A204.1 (cell line): ENCODE measurements around the gene CILP.
"Not testable (repeated sequence)": the region's sequence is repeated elsewhere in the genome, so short reads cannot be mapped to it uniquely, and the experiment has no call there.

ENCODE experiments used
- FAIRE-seq: peaks from 2 replicates; lab custom pipeline; 2012; peaks lifted over from hg19 to GRCh38; lab: Jason Lieb, UNC

The CILP gene

GRCh38 chr15:65192016-65192415, 19.3 kb downstream of the CILP start:
- no peak for FAIRE-seq

DNA sequence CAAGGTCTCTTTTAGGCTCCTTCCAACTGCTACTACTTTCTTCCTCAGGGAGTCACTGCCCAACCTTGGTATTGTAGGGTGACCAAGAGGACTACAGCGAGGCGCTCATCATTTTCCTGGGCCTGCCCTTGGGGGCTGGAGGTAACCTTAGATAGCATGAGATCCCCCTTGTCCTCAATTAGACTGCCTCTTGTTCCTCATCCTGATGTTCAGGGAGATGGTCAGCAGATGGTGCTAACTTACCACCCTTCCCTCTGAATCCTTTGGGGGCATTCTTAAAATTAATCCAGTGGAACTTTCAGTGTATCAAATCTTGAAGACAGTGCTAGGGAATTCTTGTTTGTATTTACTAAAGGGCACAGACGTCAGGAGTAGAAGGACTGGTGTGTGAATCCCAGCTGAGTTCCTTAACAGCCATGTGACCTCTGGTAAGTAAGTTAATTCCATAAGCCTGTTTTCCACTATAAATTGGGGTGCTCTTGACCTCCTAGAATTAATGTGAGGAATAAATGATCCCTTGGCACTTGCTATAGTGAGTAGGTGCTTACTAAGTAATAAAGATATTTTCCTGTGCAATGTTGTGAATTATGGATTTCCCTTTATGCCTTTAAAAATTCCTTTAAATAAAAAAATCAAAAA, 22.1 kb downstream of the CILP start:
- FAIRE-seq, result peak; percentile 9

DNA sequence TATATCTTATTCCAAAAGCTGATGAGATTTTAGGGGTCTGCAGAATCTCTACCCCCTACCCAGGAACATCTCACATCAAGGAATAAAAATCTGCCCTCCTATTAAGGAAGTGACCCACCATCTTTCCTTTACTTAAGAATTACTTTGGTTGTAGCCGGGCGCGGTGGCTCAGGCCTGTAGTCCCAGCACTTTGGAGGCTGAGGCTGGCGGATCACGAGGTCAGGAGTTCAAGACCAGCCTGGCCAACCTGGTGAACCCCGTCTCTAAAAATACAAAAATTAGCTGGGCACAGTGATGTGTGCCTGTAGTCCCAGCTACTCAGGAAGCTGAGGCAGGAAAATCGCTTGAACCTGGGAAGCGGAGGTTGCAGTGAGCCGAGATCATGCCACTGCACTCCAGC, 22.8 kb downstream of the CILP start:
- not testable (repeated sequence) for FAIRE-seq

DNA sequence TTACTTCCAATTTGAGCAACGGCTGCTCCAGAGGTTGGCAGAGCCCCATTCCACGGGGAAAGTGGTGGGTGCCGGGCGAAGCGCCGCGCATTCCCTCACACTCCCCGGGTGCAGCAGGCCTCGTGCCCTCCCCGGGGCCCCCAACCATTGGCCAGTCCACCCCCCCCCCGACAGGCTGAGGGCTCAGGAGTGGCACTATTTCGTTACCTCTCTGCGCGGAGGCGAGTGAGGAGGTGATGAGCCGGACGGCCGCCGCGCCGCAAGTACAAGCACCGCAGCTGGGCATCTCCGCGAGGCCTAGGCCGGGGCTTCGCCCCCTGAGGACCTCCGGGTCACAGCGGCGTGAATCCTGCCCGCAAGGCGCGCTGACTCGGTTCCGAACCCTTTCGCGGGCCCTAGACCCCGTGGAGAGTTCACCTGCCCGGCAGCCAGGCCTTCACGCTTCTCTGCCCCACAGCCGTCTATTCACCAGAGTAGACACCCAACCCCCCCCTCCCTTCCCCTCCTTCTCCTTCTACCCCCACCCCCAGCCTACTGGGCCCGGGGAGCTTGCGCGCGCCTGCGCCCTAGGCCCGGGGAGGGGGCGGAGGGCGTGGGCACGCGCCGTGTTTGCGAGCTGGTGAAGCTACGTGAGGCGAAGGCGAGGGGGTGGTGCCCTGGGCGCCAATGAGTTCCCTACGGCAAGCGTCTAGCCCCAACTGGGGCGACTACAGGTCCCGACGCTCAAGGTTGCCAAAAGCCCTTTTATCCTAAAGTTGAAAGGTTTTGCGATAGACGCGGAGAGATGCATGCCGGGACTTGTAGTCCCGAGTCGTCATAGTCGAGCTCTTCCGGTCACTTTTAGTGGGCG, 26.2 kb downstream of the CILP start, which contains the start of gene CLPX:
TSS of gene CLPX (minus strand) at position 475 of the 850 bp plus-strand sequence. CDS start at position 286, 189 bp downstream.
- FAIRE-seq, result no peak

DNA sequence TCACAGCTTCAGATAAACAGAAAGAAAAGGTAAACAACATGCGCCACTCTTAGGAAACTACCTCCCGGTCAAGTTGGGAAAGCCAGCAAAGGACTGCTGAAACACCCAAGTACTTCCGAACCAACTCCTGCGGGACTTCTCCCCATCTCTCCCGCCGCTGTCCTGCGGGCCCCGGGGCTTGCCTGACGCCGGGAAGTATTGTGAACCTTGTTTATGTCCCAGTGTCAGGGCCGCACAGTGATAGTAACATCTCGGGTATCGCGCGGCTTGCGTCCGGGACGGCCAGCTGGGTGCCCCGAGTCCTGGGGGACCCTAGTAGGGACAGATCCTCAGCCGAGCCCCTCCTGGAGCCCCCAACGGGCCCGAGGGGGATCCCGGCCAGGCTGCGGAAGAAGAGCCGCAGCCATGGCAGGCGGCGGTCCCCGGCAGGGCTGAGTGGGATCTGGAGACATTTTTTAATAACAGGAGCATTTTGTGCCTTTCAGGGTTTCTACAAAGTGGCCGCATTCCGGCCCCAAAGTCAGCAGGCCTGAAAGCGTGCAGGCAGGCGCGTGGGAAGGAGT, 26.9 kb downstream of the CILP start:
- no peak for FAIRE-seq

- no peak for FAIRE-seq
Measured at GRCh38 chr15:65183865-65184159, 27.5 kb downstream of the CILP start.

GRCh38 chr15:65182538-65182937, 28.7 kb downstream of the CILP start:
- no peak for FAIRE-seq

DNA sequence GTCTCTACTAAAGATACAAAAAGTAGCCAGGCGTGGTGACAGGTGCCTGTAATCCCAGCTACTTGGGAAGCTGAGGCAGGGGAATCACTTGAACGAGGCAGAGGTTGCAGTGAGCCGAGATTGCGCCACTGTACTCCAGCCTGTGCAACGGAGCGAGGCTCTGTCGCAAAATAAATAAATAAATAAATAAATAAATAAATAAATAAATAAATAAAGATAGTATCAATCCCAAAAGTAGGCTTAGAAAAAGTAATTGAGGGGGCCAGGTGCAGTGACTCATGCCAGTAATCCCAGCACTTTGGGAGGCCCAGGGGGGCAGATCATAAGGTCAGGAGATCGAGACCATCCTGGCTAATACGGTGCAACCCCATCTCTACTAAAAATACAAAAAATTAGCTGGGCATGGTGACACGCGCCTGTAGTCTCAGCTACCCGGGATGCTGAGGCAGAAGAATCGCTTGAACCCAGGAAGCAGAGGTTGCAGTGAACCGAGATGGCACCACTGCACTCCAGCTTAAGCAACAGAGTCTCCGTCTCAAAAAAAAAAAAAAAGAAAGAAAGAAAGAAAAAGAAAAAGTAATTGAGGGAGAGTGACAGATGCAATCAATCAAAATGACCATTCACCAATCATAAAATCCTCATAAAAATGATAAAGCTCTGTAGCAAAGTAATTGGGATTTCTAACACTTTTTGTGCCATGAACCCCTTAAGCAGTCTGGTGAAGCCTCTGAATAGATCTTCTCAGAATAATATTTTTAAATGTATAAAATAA, 29.5 kb downstream of the CILP start:
- not testable (repeated sequence) for FAIRE-seq

GRCh38 chr15:65180167-65180566, 31.1 kb downstream of the CILP start:
- FAIRE-seq, result no peak

- no peak for FAIRE-seq
Measured at GRCh38 chr15:65177901-65178300, 33.4 kb downstream of the CILP start.

DNA sequence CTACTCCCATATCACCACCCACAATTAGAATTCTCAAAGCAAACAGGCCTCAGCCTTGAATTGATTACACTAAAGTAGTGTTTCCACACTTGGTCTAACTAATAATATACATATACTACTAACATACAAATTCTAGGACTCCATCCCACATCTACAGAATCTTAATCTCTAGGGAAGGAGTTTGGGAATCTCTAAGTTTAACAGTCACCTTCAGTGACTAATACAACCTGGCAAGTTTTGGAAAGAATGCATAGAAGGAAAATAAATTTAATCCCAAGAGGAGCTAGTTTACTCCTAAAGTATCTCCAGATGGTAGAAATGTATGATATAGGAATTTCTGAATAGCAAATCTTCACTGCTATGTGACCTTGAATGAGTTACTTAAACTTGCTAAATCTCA, 35.2 kb downstream of the CILP start:
- no peak for FAIRE-seq

DNA sequence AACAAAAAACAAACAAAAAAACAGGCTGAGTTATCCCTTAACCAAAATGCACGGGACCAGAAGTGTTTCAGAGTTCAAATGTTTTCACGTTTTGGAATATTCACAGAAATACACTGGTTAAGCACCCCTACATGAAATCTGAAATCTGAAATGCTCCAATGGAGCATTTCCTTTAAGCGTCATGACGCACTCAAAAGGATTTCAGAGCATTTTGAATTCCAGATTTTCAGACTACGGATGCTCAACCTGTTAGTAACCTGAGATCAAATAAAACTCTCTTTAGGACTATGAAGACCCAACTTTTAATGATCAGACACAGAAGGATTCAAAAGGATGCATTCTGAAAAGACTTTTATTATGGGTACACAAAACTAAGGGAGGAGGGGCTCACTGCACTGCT, 35.8 kb downstream of the CILP start:
- FAIRE-seq, result no peak

- FAIRE-seq, result no peak
Measured at GRCh38 chr15:65174509-65174908, 36.8 kb downstream of the CILP start.

DNA sequence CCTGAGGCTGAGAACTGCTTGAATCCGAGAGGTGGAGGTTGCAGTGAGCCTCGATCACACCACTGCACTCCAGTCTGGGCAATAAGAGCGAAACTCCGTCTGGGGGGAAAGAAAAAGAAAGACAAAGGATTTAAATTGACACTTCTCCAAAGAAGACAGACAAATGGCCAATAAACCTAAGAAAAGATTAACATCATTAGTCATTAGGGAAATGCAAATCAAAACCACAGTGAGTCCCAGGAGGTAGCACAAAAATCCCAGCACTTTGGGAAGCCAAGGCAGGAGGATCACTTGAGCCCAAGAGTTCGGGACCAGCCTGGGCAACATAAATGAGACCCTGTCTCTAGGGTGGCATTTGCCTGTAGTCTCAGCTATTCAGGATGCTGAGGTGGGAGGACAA, 38.7 kb downstream of the CILP start:
- no peak for FAIRE-seq

- FAIRE-seq, result no peak
Measured at GRCh38 chr15:65171428-65171827, 39.8 kb downstream of the CILP start.

- FAIRE-seq, result no peak
Measured at GRCh38 chr15:65165875-65166274, 45.4 kb downstream of the CILP start.

DNA sequence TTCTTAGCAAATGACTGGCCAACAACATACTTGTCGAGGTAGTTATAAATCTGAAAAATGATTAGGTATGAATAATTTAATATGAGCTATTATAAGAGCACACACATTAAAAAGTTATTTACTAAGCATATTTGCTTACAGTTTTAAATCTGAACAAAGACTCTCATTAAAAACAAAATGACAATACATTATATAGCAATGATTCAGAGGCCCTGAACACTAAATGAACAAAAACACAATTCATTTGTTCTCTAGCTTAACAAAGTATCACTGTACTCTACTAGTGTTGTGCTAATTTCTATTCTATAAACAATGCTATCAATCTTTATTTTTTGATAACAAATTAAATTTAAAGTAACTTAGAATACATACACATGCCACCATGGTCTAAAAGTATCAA, 47.1 kb downstream of the CILP start:
- no peak for FAIRE-seq

- FAIRE-seq, result no peak
Measured at GRCh38 chr15:65163041-65163440, 48.2 kb downstream of the CILP start.

- no peak for FAIRE-seq
Measured at GRCh38 chr15:65156692-65157091, 54.6 kb downstream of the CILP start.

- FAIRE-seq, result no peak
Measured at GRCh38 chr15:65154720-65155119, 56.6 kb downstream of the CILP start.

DNA sequence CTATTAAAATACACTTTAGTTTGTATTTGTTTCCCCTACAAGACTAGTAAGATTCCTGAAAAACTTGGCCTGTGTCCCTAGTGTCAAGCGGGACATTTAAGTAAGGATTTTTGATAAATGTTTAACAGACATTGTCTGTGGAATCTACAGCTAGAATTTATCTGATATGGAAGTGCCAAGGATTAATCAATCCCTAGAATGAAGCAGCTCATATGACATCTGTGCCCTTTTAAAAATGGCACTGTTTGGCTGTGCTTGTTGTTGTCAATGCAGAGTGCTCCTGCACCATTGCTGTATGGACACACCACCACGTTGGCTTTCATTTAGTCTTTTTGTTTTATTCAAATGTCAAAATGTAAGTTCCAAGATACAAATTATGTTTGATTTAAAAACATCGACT, 63.4 kb downstream of the CILP start:
- FAIRE-seq, result no peak

- FAIRE-seq, result no peak
Measured at GRCh38 chr15:65146438-65146837, 64.8 kb downstream of the CILP start.
